K562 treated with DMSO at 1 percent for 12 hours (cell line): Measurements from ENCODE around the gene PSMB2. TPM values are rescaled to one million over a fixed set of nuclear protein-coding genes. Genes with fewer than 3 reads are reported as not detected.

Experiments
- total RNA-seq: library from RNA; unstranded; fragments of 300-600 nt; gene quantifications from 2 replicates; pipeline ENCODE4 v1.2.3, GENCODE V29; 2022; ENCODE audit not compliant: insufficient read depth

PSMB2 gene
- 76.4 and 105 TPM in 2 replicates for total RNA-seq

DNA sequence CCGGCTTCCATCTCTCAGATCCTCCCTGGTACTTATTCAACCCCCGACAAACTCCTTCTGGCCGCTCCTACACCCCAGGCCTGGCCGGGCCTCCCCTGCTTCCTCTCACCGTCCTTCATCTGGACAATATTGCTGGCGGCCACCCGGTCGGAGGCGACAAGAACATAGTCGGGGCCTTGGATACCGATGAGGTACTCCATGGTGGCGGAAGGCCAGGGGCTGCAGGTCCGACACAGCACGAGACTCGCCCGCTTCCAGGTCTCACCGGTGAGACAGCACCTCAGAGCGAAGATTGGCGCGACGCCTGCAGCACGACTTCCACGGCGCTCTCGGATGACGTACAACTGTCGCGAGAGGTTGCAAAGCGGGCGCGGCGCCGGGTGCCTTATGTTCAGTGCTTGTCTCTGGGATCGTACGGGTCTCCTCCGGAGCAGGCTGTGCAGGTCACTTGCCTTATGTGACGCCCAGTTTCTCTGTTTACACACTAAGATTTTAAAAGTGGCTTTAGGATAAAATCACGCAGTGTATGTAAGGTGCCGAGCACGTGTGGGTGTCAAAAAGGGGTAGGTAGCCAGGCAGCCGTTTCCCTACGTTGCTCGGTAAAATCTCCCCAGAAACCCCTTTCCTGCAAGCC, at the start of gene PSMB2:
PSMB2 (minus strand) TSS at position 294 of the 634 bp plus-strand sequence; CDS start at position 200, 94 bp downstream.

DNA sequence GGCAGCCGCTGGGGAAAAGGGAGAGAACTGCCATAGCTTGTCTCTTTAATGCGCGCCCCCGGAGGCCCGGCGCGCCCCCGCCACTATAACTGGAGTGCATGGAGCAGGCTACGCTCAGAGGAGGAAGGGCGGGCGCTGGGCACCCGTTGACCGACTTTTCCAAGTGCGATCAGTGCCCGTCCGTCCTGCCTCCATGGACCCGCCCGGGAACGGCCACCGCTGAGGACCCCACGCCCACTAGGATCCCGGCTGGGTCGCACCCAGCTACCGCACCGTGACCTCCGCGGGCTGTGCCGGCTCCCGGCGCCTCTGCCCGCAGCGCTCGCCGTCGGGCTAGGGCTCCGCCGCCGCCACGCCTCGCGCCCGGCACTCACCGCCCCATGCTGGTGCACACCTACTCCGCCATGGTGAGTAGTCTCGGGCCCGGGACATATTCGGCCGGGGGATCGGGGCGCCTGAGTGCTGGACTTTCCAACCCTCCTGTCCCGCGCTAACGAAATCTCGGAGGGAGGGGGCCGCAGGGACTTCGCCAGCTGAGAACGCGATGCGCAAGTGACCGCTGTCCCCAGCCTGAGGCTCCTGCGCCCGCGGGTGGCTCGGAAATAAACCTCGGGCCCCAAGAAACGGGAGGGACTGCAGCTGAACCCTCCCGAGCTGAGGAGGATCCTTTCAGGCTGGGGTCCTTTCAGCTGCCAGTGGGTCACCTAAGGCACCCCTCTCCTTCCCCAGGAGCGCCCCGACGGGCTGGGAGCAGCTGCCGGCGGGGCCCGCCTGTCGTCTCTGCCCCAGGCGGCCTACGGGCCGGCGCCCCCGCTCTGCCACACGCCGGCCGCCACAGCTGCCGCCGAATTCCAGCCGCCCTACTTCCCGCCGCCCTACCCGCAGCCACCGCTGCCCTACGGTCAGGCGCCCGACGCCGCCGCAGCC, 67.9 kb downstream of the PSMB2 start, which contains the start of gene TFAP2E:
TFAP2E (plus strand) TSS at position 117 of the 927 bp plus-strand sequence; CDS start at position 381, 264 bp downstream.

DNA sequence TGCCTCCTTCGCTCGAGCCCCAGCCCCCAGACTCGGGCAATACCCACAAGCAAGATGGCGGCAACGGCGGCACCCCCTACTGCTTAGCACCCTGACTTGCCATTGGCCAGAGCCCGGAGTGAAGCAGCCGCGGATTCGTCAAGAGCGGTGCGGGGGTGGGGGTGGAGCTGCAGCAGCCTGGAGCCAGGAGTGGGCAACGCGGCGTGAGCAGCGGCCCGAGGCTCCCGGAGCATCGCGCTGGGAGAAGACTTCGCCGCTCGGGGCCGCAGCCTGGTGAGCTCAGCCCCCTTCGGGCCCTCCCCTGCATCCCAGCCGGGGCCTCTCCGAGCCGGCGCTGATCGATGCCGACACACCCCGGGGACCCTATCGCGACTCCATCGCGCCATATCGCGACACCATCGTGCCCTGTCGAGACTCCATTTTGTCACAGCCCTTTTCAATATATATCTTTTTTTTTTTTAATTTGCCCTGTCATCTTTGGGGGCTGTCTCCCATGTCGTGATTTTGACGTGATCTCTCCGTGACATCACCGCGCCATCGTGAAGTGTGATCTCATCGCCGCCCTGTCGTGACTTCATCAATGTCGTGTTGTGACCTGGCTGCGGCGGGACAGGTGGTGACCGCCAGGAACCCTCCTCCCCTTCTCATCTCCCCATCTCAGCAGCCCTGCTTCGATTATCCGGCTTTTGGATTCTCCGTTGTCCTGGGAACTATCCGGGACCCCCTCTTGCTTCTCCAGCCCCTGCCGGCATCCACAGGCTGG, 83.5 kb downstream of the PSMB2 start, which contains the start of gene NCDN:
NCDN (plus strand) TSS at position 189 of the 763 bp plus-strand sequence; CDS start at position 581, 392 bp downstream.

DNA sequence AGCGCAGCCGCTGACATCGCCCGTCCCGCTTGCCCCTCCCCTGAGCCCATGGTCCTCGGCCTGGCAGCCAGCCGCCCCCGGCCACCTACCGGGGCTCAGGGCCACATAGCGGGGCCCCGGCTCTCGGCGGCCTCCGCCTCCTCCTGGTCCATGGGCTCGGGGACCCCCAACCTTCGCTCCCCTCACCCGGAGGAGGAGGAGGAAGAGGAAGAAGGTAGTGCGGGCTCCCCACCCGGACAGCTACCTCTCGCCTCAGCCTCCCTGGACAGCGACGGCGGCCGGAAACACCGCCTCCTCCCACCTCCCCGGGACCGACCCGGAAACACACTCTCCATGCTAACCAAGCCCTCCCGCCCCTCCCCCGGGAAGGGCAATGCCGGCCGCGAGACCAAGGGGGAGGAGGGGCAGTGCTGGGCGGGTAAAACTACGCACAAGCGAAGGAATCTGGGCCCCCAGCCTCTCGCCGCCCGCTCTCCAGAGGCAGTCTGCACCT, 84.2 kb downstream of the PSMB2 start, which contains the start of gene KIAA0319L:
KIAA0319L (minus strand) TSS at position 286 of the 493 bp plus-strand sequence. CDS start 2,912 bp downstream, outside the sequence.

Other genes starting within 250 kb of the PSMB2 start
- gene KIAA0319L, start 84.1 kb downstream of the PSMB2 start, total RNA-seq: 30.4 and 71.9 TPM in 2 replicates
- gene NCDN, start 83.7 kb downstream of the PSMB2 start, total RNA-seq: 18.5 and 35.0 TPM in 2 replicates
- 0.38 and 0.77 TPM in 2 replicates for gene TFAP2E, start 68.2 kb downstream of the PSMB2 start, total RNA-seq
- gene C1orf216, start 77.4 kb upstream of the PSMB2 start, total RNA-seq: 14.8 and 24.8 TPM in 2 replicates
- gene CLSPN, start 128.5 kb upstream of the PSMB2 start, total RNA-seq: 25.7 and 53.4 TPM in 2 replicates
- gene AGO4, start 166.5 kb upstream of the PSMB2 start, total RNA-seq: 3.1 and 11.2 TPM in 2 replicates
- gene AGO1, start 241.7 kb upstream of the PSMB2 start, total RNA-seq: 3.3 and 16.7 TPM in 2 replicates